Astrocyte (in vitro differentiated cells and primary cell): ENCODE measurements around the gene ZMYND8. TPM values are rescaled to one million over a fixed set of nuclear protein-coding genes. Genes with fewer than 3 reads are reported as not detected.

ENCODE experiments used
- DNase-seq: peaks from one replicate; pipeline ENCODE4 v3.0.0-alpha.2; 2010; ENCODE audit warnings: low read depth
- FAIRE-seq: peaks from 2 replicates; lab custom pipeline; 2011; peaks lifted over from hg19 to GRCh38; lab: Jason Lieb, UNC
- H2AFZ ChIP-seq: 2 replicates; pipeline ENCODE4 v1.6.0; 2012; ENCODE audit warnings: low read depth, low read length, inconsistent platforms
- H3K27ac ChIP-seq: 2 replicates; pipeline ENCODE4 v1.5.1; 2011; ENCODE audit warnings: low read depth, low read length, inconsistent platforms
- H3K27me3 ChIP-seq: 2 replicates; pipeline ENCODE4 v1.6.0; 2011; ENCODE audit warnings: low read length, inconsistent platforms; ENCODE audit not compliant: insufficient read depth
- H3K36me3 ChIP-seq: 2 replicates; pipeline ENCODE4 v1.5.1; 2011; ENCODE audit warnings: low read length, inconsistent platforms; ENCODE audit not compliant: insufficient read depth
- H3K4me1 ChIP-seq: 2 replicates; pipeline ENCODE4 v1.5.1; 2011; ENCODE audit warnings: low read length, inconsistent platforms; ENCODE audit not compliant: insufficient read depth
- H3K4me2 ChIP-seq: 2 replicates; pipeline ENCODE4 v1.6.0; 2012; ENCODE audit warnings: low read length, inconsistent platforms
- H3K4me3 ChIP-seq: 2 replicates; pipeline ENCODE4 v1.5.1; 2011; ENCODE audit warnings: low read depth, mild to moderate bottlenecking, low read length, inconsistent platforms; ENCODE audit not compliant: insufficient read depth
- H3K79me2 ChIP-seq: 2 replicates; pipeline ENCODE4 v1.6.0; 2012; ENCODE audit warnings: mild to moderate bottlenecking, low read length, inconsistent platforms; ENCODE audit not compliant: insufficient read depth
- H3K9ac ChIP-seq: 2 replicates; pipeline ENCODE4 v1.6.0; 2012; ENCODE audit warnings: mild to moderate bottlenecking, low read length, inconsistent platforms
- H3K9me3 ChIP-seq: 2 replicates; pipeline ENCODE4 v1.5.1; 2012; ENCODE audit warnings: low read depth, mild to moderate bottlenecking, low read length, inconsistent platforms; ENCODE audit not compliant: insufficient read depth
- H4K20me1 ChIP-seq: 2 replicates; pipeline ENCODE4 v1.6.0; 2012; ENCODE audit warnings: low read length, inconsistent platforms; ENCODE audit not compliant: insufficient read depth
- H3K27ac Mint-ChIP-seq: one replicate; pipeline ENCODE4 v1.8.0; 2021; ENCODE audit warnings: mild to moderate bottlenecking, mixed read lengths; ENCODE audit not compliant: unreplicated experiment
- H3K27me3 Mint-ChIP-seq: one replicate; pipeline ENCODE4 v1.8.0; 2021; ENCODE audit warnings: low read depth, mixed read lengths; ENCODE audit not compliant: unreplicated experiment
- H3K36me3 Mint-ChIP-seq: one replicate; pipeline ENCODE4 v1.8.0; 2021; ENCODE audit warnings: low read depth, mixed read lengths; ENCODE audit not compliant: unreplicated experiment
- H3K4me1 Mint-ChIP-seq: one replicate; pipeline ENCODE4 v1.8.0; 2021; ENCODE audit warnings: low read depth, mixed read lengths; ENCODE audit not compliant: unreplicated experiment
- H3K4me3 Mint-ChIP-seq: one replicate; pipeline ENCODE4 v1.8.0; 2021; ENCODE audit warnings: mild to moderate bottlenecking, moderate library complexity, mixed read lengths; ENCODE audit not compliant: unreplicated experiment
- H3K9me3 Mint-ChIP-seq: one replicate; pipeline ENCODE4 v1.8.0; 2021; ENCODE audit warnings: mild to moderate bottlenecking, mixed read lengths; ENCODE audit not compliant: unreplicated experiment
- EZH2 ChIP-seq: IDR thresholded peaks from 2 replicates; pipeline ENCODE4 v1.6.1; 2012; ENCODE audit warnings: mild to moderate bottlenecking, low read length, inconsistent platforms; ENCODE audit not compliant: insufficient read depth
- total RNA-seq: library from RNA; stranded (reverse); gene quantifications from 2 replicates; pipeline ENCODE4 v1.2.1, GENCODE V29; 2021
- TF ChIP-seq, protein P1 (sequence below): IDR thresholded peaks from 2 replicates; pipeline ENCODE4 v1.5.1; 2011; ENCODE audit warnings: low read depth, mild to moderate bottlenecking, inconsistent platforms, low read length, moderate library complexity; ENCODE audit not compliant: insufficient read depth

ZMYND8 gene
- total RNA-seq, 1 donor from 2014 or later: 45.8 TPM

- Mint-ChIP-seq H3K36me3 (peaks cover 16% of the 10 kb centered on the region), H3K9me3 (no peaks in the 10 kb centered on the region), H3K27ac (no peak overlapping the region), H3K4me1 (no peaks in the 10 kb centered on the region), H3K4me3 (no peak overlapping the region), H3K27me3 (no peaks in the 10 kb centered on the region)
- Histone ChIP-seq H2AFZ (no peak overlapping the region), H4K20me1 (no peaks in the 10 kb centered on the region), H3K36me3 (peaks cover 32% of the 10 kb centered on the region), H3K9me3 (no peaks in the 10 kb centered on the region), H3K27me3 (no peaks in the 10 kb centered on the region), H3K79me2 (peaks cover 3% of the 10 kb centered on the region), H3K9ac (no peak overlapping the region), H3K4me1 (no peaks in the 10 kb centered on the region), H3K27ac (no peak overlapping the region), H3K4me3 (no peak overlapping the region), H3K4me2 (no peak overlapping the region)
- DNase-seq (no peak), FAIRE-seq (no peak)
- TF ChIP-seq EZH2: no peak
- TF ChIP-seq, protein P1, sequence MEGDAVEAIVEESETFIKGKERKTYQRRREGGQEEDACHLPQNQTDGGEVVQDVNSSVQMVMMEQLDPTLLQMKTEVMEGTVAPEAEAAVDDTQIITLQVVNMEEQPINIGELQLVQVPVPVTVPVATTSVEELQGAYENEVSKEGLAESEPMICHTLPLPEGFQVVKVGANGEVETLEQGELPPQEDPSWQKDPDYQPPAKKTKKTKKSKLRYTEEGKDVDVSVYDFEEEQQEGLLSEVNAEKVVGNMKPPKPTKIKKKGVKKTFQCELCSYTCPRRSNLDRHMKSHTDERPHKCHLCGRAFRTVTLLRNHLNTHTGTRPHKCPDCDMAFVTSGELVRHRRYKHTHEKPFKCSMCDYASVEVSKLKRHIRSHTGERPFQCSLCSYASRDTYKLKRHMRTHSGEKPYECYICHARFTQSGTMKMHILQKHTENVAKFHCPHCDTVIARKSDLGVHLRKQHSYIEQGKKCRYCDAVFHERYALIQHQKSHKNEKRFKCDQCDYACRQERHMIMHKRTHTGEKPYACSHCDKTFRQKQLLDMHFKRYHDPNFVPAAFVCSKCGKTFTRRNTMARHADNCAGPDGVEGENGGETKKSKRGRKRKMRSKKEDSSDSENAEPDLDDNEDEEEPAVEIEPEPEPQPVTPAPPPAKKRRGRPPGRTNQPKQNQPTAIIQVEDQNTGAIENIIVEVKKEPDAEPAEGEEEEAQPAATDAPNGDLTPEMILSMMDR: no peak
Observed at GRCh38 chr20:47217482-47218446, 138.7 kb downstream of the ZMYND8 start.

DNA sequence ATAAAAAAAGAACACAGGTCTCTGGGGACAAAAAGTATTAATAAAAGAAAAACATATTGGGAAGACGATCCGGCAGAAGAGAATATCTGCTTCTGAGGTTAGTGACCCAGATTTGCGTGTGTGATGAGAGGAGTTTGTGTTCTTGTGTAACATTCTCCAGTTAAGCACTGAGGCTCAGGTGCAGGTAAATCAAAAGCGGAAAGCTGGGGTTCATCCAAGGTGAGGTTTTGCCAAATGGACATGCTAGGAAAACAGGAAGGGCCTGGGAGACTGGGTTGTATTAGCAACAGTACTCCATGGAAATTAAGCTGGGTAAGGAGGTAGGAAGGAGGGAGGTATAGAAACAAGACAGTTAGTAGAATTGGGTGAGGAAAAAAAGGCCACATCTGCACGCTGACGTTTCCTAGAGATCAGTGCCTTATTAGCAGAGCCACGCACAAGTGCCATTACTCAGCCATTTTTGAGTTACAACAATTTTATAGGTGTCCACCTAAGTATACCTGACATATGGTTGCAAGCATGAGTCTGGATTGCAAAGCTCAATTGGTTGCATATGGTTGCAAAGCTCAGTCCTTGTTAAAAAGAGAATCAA, 139.6 kb downstream of the ZMYND8 start:
- no peaks in the 10 kb centered on the region for H3K4me1 ChIP-seq
- no peak overlapping the region for H3K9ac ChIP-seq
- no peak for FAIRE-seq
- peaks cover 12% of the 10 kb centered on the region for H3K36me3 Mint-ChIP-seq
- H3K36me3 ChIP-seq: peaks cover 29% of the 10 kb centered on the region
- H3K27me3 Mint-ChIP-seq: no peaks in the 10 kb centered on the region
- H3K4me3 ChIP-seq: no peak overlapping the region
- no peak overlapping the region for H3K27ac ChIP-seq
- no peak overlapping the region for H3K4me2 ChIP-seq
- DNase-seq: no peak
- no peaks in the 10 kb centered on the region for H3K27me3 ChIP-seq
- TF ChIP-seq EZH2: no peak
- TF ChIP-seq, protein P1: no peak
- H2AFZ ChIP-seq: no peak overlapping the region
- no peak overlapping the region for H3K27ac Mint-ChIP-seq
- H3K4me3 Mint-ChIP-seq: no peak overlapping the region
- H3K9me3 ChIP-seq: no peaks in the 10 kb centered on the region
- H3K9me3 Mint-ChIP-seq: no peaks in the 10 kb centered on the region
- H3K79me2 ChIP-seq: peaks cover 3% of the 10 kb centered on the region
- no peaks in the 10 kb centered on the region for H4K20me1 ChIP-seq
- no peaks in the 10 kb centered on the region for H3K4me1 Mint-ChIP-seq
